CD4-positive, alpha-beta T cell treated with Interleukin-17A for 1 hour (primary cell): Measurements from ENCODE around the gene KLF6.

Source experiments
- DNase-seq: peaks from one replicate; pipeline ENCODE4 v3.0.0-alpha.2; 2020

Gene KLF6

GRCh38 chr10:3784510-3785250, at the start of gene KLF6:
TSS of gene KLF6 (minus strand) at chr10:3785209. CDS start at chr10:3785014, 195 bp downstream.
- no peak for DNase-seq

DNA sequence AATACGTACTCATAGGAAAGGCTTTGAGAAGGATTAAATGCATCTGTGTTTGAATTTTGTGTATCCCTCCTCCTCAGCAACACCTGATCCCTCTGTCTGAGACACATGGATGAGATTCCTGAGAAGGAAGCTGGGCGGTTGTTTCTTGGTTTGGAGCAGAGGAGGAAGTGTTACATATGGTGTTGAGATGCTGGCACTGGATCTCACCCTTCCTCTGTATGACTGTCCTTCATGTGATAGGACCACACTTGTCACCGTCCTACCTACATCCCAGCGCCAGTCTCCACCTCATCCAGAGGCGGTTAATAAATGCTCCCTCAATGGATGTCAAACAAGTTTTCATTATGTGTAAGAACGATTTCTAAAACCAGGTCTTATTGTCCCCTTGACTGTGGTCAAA, 49.4 kb upstream of the KLF6 start:
- no peak for DNase-seq

DNA sequence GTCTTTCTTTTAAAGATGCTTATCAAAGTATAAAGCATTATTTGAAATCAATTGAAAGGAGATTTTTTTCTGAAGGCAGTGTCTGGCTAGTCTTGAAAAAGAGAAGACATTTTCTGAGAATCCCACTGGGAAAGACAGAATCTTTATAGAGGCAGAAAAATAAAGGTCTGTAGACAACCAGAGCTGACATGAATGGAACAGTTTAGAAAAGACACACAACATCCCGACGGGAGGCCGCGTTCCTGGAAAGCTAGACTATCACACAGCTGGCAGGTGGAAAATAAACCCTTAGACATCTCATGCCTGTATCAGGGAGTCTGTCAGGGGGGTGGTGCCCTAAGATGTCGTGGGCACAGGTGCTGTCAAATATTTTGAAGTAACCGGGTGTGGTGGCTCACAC, 48.0 kb upstream of the KLF6 start:
- no peak for DNase-seq

DNA sequence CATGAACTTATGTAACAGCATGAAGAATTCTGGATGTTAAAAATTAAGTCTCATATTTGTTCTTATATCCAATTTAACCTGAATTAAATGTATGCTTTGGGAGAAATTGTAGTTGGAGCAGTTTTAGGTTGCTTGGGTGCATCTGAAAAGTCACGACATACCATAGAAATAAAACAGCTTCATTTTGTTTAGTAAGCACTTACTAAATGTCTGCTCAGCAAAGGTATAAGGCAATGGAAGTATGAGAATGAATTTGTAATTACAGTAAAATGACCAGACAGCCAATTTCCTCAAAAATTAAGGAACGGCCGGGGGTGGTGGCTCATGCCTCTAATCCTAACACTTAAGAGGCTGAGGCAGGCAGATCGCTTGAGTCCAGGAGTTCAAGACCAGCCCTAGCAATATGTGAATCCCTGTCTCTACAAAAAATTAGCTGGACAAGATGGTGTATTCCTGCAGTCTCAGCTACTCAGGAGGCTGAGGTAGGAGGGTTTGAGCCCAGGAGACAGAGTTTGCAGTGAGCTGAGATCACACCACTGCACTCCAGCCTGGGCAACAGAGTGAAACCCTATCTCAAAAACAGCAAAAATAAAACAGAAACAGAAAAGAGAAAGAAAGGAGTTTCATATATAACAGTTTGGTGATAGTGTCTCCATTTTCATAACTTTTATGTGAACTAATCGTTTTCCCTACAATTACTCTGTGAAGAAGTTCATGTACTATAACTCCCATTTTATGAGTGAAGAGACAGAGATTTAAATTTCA, 47.2 kb upstream of the KLF6 start:
- DNase-seq: no peak

DNA sequence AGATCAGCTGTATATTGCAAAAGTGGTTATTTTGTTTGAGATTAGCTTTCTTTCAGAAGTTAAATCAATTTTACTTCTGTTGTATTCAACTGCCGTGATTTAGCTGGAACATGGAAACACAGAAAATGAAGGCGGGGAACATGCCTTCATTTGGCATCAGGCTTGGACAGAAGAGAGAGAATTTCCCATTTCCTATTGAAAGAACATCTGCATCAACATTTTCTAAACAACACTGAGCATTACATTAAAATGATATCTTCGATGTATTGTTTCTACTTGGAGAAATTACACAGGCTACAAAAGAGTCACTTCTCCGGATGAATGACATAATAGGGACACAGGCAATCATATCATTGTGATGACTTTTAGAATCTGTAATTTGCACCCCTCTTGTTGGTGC, 46.6 kb upstream of the KLF6 start:
- DNase-seq: no peak

GRCh38 chr10:3830946-3831345, 45.9 kb upstream of the KLF6 start:
- no peak for DNase-seq

GRCh38 chr10:3829156-3830050, 44.4 kb upstream of the KLF6 start:
- peak; percentile 35 for DNase-seq

GRCh38 chr10:3828404-3829155, 43.6 kb upstream of the KLF6 start:
- DNase-seq: peak; percentile 79

DNA sequence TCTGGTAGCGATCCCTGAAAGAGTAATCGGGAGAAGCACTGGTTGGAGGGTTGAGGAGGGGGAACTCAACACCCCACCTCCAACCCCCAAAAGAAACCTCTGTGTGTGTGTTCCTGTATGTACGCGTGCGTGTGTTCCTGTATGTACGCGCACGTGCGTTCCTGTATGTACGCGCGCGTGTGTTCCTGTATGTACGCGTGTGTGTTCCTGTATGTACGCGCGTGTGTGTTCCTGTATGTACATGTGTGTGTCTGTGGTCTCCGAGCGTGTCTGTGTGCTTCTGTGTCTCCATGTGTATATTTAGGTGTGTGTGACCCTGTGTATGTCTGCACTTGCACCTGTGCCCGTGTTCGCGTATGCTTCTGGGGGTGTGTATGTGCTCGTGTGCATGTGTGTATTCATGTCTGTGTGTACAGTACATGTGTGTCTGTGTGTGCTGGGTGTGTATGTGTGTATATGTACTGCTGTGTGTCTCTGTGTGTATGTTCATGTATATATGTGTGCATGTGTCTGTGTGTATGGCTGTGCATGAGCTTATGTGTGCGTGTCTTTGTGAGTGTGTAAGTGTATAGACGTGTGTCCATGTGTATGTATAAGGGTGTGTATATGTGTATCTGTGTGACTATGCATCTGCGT, 42.9 kb upstream of the KLF6 start:
- no peak for DNase-seq

GRCh38 chr10:3827266-3827665, 42.3 kb upstream of the KLF6 start:
- DNase-seq: no peak

DNA sequence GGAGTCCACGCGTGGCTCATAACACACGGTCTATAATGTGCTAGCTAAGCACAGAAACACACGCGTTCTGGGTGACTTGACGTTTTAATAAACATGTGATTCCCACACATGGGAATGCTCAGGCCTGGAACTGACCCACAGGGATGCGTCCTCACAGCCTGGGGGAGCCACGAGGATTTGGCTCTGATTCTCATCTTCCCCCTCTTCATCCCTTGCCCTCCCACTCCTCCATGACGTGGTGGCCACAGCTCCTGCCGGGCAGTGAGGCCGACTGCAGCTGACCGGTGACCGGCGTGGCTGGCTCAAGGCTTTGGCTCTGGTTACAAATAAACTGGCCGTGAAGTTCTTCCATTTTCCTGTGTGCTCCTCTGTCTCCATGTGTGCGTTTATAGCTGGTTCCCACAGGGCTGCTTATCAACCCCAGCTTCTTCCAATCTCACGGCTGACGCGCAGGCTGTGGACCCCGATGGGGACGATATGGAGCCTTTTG, 40.9 kb upstream of the KLF6 start:
- no peak for DNase-seq

DNA sequence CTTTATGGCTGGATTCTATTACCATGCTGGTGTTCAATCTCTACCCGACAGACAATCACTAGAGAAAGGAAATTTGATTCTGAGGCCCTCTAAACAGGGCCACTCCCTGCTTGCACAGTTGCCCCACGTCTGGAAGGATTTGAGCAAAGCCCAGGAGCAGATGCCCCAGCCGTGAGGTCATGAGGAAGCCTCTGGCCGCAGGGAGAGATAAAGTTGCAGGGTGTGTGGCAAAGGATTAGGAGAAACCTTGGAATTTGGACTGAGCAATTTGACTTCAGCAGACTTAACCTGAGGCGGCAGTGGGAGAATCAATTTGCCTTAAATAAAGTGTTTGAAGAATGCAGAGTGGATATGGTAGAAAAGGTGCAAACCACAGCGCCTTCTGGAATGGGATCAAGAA, 40.2 kb upstream of the KLF6 start:
- no peak for DNase-seq

GRCh38 chr10:3822541-3823330, 37.7 kb upstream of the KLF6 start:
- no peak for DNase-seq

DNA sequence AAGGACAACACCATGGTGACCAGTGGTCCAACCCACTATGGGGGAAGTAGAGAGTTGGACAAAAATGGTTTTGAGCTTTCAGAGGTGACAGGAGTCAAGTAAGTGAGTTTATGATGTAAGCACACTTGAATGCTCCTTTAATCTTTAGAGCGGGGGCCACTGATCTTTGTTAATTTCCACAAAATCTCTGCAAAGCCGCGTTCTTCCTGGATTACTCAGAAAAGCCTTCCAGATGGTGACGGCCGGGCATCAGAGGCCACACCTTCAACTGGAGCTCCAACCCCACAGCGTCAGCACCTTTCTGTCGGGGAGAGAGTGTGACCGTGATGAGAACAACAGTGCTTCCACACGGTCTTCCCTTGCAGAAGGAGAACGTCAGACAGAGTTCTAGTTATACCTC, 35.2 kb upstream of the KLF6 start:
- DNase-seq: no peak

- no peak for DNase-seq
These were observed 32.0 kb upstream of the KLF6 start for GRCh38 chr10:3816995-3817394.

- no peak for DNase-seq
These were observed 29.8 kb upstream of the KLF6 start for GRCh38 chr10:3814838-3815220.

GRCh38 chr10:3813986-3814837, 29.2 kb upstream of the KLF6 start:
- no peak for DNase-seq

- DNase-seq: no peak
These were observed 28.3 kb upstream of the KLF6 start for GRCh38 chr10:3813267-3813666.

- no peak for DNase-seq
These were observed 27.1 kb upstream of the KLF6 start for GRCh38 chr10:3812141-3812540.

- DNase-seq: peak; percentile 82
These were observed 26.4 kb upstream of the KLF6 start for GRCh38 chr10:3811291-3811870.
